22Rv1 (cell line): Measurements from ENCODE around the gene GAA.

Experiments used
- CTCF ChIP-seq: fragments of 450-650 bp; IDR thresholded peaks from 2 replicates; pipeline ENCODE4 v1.5.1; 2017; ENCODE audit warnings: mild to moderate bottlenecking
- ZFX ChIP-seq: fragments of 450-650 bp; IDR thresholded peaks from 2 replicates; pipeline ENCODE4 v1.6.1; 2017; ENCODE audit warnings: antibody characterized with exemption, borderline replicate concordance

DNA sequence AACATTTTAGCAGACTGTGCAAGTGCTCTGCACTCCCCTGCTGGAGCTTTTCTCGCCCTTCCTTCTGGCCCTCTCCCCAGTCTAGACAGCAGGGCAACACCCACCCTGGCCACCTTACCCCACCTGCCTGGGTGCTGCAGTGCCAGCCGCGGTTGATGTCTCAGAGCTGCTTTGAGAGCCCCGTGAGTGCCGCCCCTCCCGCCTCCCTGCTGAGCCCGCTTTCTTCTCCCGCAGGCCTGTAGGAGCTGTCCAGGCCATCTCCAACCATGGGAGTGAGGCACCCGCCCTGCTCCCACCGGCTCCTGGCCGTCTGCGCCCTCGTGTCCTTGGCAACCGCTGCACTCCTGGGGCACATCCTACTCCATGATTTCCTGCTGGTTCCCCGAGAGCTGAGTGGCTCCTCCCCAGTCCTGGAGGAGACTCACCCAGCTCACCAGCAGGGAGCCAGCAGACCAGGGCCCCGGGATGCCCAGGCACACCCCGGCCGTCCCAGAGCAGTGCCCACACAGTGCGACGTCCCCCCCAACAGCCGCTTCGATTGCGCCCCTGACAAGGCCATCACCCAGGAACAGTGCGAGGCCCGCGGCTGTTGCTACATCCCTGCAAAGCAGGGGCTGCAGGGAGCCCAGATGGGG lies 3.1 kb downstream of the GAA start:
- no peak for TF ChIP-seq CTCF
- TF ChIP-seq ZFX: no peak
